Adipose tissue (tissue), 3 donors: ENCODE data around the gene PPP2R2D. TPM values are rescaled to one million over a fixed set of nuclear protein-coding genes. Genes with fewer than 3 reads are reported as not detected.
"Not testable (repeated sequence)": the region's sequence is repeated elsewhere in the genome, so short reads cannot be mapped to it uniquely, and the experiment has no call there.

Experiments
- H3K27ac ChIP-seq: one replicate; pipeline ENCODE4 v1.5.1; 2013; ENCODE audit warnings: low read depth, low read length
- WGBS, 3 donors: extraction: QIAGEN DNeasy Blood & Tissue Kit; methylation state at CpG; one replicate each; pipeline ENCODE4 v1.1.7; 2013; 5-methylcytosine and 5-hydroxymethylcytosine counted together
- polyA plus RNA-seq, 3 donors: library from polyadenylated mRNA; stranded (reverse); fragments of 200-250 nt; gene quantifications; one replicate each; pipeline ENCODE4 v1.2.3, GENCODE V29; 2013
- donor health status: healthy with polysubstance abuse.
- donor health status: Bipolar disorder and iron deficiency.
- donor health status: healthy.

The PPP2R2D gene
- polyA plus RNA-seq, 3 donors = 17.0 to 100 (median 18.5) TPM

DNA sequence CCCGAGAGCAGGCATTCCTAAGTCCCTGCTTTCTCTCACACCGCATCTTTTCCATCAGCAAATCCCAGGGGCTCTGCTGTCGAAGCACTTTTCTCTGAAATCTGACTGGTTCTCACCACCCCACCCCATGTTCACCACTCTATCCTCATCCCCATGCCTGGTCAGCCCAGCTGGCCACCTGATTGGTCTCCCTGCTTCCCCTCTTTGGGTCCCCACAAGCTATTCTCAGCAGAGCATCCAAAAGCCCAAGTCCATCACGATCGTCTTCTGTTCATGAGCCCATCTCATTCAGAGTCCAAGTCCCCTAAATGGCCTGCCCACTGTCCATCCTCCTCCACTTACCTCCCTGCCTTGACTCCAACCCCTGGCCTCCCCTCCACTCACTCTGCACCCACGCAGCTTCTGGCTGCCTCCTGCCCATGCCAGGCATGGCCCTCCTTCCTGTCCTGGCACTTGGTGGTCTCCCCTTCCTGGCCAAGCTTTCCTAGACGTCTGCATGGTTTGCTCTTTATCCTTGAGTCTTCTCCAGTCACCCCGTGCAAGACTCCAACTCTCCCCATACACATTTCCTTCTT is 1.6 kb upstream of the PPP2R2D start:
- 61 to 69% (median 65%) methylated on average over 8 of the region's 8 CpGs for WGBS, 3 donors

DNA sequence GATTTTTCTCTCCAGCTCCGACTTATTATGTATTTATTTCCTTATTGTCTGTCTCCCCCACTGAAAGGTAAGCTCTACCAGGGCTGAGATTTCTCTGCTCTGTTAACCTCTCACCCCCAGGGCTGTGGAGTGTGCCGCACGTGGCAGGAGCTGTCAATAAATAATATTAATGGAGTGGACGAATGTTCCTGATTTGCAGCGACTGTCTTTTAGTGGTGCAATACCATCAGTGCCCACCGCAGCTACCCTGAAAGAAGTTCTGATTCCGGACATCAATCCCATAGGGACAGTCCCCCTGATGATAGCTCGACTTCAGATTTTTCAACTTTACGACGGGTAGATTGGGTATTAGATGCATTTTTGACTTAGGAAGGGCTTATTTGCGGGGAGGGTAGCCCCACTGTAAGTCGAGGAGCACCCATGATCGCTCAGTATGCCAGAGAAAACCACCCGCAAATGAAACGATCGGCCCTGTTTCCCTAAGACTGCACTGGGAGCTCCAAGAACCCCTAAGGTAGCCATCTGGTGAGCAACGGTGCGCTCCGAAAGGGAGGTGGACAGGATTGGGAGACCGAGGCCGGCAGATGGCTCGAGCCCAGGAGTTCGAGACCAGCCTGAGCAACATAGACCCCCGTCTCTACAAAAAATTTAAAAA is 986 bp upstream of the PPP2R2D start:
- no peak overlapping the region for H3K27ac ChIP-seq
- 13 to 22% (median 15%) methylated on average over 24 of the region's 24 CpGs for WGBS, 3 donors

More for the DNA sequence above, 1.6 kb upstream of the PPP2R2D start:
- no peak overlapping the region for H3K27ac ChIP-seq

DNA sequence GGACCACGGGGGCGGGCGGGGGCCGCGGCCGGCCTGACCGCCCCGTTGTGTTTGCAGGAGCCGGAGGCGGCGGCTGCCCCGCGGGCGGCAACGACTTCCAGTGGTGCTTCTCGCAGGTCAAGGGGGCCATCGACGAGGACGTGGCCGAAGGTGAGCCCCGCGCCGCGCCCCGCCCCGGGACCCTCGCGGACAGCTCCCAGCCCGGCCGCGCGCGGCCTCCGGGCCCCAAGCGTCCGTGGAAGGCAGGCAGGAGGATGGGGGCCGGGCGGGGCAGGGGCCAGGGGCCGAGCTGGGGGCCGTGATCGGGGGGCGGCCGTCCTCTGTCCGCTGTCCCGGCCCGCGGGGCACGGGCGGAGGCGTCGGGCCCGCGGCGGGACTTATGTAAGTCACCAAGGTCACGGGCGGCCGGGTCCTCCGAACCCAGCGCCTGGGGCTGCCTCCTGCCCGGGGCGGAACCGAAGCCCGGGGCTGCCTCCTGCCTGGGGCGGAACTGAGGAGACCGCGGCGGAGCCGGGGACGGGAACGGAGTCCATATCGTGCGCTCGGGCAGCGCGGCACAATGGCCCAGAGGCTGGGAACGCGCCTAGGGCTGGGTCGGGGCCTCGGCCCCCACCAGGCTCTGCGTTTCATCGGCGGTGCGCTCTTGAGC is 497 bp downstream of the PPP2R2D start:
- WGBS, 3 donors = 0 to 1% (median 0%) methylated on average over 47 to 83 of the region's 83 CpGs
- peak overlapping the region; percentile 87 for H3K27ac ChIP-seq

DNA sequence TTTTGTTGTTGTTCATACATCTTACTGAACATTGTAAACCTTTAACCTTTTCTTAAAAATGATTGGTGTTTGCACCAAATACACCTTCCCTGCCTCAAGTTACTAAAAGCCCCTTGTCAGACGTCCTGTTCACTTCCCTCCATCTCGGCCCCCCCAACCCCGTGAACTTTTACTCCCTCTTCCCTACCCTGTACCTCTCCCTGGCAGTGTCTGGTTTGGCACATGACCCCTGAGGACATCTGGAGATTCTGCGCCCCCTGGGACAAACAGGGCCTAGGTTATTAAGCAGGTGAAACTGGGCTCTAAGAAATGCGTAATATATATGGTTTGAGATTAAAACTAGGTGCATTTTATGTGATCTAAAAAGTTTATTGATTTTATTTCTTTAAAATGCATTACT is 1.4 kb downstream of the PPP2R2D start:
- H3K27ac ChIP-seq = no peak overlapping the region
- 32 to 52% (median 44%) methylated on average over 5 of the region's 5 CpGs for WGBS, 3 donors

DNA sequence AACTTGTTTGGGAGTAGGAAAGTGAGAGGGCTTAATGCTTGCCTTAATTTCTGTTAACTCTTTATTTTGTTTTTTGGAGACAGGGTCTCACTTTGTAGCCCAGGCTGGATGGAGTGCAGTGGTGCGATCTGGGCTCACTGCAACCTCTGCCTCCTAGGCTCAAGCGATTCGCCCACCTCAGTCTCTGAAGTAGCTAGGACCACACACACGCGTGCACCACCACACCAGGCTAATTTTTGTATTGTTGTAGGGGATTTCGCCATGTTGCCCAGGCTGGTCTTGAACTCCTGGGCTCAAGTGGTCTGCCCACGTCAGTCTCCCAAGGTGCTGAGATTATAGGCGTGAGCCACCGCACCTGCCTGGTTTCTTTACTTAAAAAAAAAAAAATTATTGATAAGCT is 1.9 kb downstream of the PPP2R2D start:
- H3K27ac ChIP-seq = no peak overlapping the region
- WGBS, 3 donors = 70 to 97% (median 96%) methylated on average over 9 of the region's 9 CpGs

DNA sequence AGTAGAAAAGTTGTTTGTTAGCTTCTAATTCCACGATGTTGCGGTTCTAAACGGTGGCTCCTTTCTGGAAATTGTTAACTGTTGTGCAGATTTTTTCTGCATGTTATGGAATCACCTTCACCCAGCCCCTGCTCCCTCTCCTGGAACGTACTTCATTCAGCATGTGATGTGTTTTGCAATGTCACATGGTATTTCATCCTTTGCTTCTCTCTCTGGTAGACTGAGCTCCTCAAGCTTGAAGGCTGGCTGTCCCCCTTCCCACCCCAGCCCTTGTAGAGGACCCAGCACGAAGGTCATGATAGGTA is 4.4 kb downstream of the PPP2R2D start:
- 61 to 84% (median 78%) methylated on average over 5 of the region's 5 CpGs for WGBS, 3 donors
- H3K27ac ChIP-seq = no peak overlapping the region

DNA sequence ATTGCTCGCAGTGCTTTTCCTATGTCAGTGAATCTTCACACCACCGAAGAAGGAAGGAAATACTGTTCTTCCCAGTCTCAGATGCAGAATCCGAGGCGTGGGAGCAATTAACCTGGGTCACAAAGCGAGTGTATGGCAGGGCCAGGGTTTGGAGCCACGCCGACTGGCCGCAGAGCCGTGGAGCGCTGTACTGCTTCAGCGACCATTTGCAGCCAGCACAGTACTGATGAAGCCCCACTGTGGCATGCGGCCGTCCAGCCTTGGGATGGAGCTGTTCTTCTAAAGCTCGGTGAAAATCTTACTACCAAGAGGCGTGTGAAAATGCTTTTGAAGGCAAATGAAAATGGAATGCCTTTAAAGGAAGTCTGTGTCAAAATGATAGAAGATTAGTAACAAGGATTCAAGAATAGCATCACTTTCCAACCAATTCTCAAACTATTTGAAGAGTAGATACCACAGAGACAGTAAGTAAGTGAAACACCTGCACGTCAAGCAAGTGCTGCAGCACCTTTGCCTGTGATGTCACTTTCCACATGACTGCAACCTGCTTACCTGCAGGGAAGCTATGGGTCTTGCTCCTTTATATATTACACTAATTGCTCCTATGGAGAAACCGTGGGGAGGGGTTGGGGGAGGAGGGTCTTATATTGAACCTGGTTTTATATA is 4.9 kb downstream of the PPP2R2D start:
- 74 to 85% (median 85%) methylated on average over 17 of the region's 17 CpGs for WGBS, 3 donors
- no peak overlapping the region for H3K27ac ChIP-seq

DNA sequence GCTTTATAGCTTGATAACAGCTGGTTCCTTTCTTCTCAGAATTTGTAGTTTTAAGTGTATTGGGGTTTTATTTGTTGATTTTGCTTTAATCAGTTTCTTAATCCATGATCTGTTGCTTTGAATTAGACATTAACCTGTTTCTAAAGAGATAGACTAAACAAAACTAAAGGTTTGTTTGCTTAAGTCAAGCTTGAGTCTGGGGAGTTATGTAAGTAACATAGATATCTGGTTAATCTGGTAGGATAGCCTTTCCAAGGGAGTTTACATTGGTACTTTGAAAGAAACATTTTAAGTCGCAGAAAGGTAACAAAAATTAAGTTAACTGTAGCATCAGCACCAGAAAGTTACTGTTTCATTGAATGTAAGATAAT is 5.4 kb downstream of the PPP2R2D start:
- H3K27ac ChIP-seq = no peak overlapping the region
- 47 to 87% (median 78%) methylated on average over 1 of the region's 1 CpG for WGBS, 3 donors

DNA sequence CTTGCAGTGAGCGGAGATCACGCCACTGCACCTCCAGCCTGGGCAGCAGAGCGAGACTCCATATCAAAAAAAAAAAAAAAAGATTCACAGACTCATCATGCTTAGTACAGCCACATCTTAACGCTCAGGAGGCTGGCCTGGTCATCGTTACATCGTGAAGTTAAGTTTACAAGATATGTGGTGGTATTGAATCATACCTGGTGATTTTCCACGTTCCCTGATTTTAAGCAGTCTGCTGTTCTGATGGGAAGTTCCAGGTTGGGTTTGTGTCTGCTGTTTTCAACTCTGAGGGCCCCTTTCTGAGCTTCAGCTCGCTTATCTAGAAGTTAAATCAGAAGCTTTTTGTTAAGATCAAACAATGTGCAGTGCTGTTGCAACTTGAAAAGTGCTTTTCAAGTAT is 6.9 kb downstream of the PPP2R2D start:
- H3K27ac ChIP-seq = no peak overlapping the region
- WGBS, 3 donors = 83 to 88% (median 83%) methylated on average over 8 of the region's 8 CpGs

DNA sequence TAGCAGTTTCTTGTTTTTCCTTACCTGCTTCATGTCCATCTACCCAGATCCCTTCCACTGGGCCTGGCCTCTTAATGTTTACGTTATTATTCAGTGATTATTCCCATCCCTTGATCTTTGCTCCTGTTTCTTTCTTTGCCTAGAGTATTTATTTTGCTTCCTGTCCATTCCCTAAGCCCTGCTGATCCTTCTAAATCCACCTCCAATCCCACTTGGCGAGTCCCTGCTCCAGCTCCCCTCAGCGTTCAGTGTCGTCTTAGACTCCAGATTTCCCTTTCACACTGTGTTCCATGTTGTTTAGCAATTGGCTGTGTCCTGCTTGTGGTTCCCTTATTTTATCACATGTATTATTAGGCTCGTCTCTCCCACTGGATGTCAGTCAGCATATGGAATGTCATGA is 7.3 kb downstream of the PPP2R2D start:
- H3K27ac ChIP-seq = no peak overlapping the region
- WGBS, 3 donors = 83 to 86% (median 85%) methylated on average over 5 of the region's 5 CpGs

DNA sequence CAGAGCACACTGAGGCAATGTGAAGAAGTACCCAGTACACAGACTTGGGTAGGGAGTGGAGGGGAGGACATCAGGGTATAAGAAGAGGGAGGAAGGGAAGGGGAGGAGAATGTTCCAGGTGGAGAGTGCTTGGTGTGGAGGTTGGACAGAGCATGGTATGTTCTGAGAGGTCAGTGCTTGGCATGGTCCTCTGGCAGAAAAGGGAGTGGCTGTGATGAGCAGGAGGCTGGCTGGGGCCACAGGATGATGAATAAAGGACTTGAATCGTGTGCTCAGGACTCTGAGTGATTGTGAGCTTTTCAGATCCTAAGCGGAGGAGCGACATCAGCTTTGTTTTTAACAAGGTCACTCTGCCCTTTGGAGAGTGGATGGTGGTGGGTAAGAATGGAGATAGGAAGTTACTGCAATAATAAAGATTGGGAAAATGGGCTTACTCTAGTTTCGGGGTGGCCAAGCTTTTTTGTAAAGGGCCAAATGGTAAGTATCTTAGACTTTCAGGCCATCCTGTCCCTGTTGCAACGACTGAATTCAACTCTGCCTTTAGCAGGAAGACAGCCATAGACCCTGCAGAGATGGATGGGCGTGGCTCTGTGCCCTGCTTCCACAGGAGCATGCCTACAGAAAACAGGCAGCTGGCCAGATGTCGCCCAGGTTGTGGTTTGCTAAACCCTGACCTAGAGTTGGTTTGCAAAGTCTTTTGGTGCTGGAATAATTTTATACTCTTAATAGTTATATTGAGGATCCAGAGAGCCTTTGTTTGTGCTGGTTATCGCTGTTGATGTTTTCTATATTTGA is 8.4 kb downstream of the PPP2R2D start:
- no peak overlapping the region for H3K27ac ChIP-seq
- WGBS, 3 donors = 70 to 71% (median 71%) methylated on average over 8 of the region's 8 CpGs

DNA sequence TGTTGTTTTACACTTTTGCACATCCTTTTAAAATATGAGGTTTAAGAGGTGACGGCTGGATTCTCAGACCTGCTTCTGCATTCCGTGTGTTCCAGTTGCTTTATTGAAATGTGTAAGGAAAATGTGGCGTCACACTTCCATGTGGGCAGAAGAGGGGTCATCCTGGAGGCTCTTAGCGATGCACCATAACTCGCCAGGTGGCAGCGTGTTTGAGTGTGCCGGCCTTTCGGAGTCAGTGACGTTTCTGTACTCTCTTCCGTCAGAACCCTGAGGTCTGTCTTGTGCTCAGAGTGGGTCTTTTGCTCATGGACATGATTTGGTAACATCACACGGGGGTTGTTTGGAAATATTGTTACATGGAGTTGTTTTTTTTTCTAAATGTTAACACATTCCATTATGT is 9.1 kb downstream of the PPP2R2D start:
- 82 to 90% (median 85%) methylated on average over 11 of the region's 11 CpGs for WGBS, 3 donors

DNA sequence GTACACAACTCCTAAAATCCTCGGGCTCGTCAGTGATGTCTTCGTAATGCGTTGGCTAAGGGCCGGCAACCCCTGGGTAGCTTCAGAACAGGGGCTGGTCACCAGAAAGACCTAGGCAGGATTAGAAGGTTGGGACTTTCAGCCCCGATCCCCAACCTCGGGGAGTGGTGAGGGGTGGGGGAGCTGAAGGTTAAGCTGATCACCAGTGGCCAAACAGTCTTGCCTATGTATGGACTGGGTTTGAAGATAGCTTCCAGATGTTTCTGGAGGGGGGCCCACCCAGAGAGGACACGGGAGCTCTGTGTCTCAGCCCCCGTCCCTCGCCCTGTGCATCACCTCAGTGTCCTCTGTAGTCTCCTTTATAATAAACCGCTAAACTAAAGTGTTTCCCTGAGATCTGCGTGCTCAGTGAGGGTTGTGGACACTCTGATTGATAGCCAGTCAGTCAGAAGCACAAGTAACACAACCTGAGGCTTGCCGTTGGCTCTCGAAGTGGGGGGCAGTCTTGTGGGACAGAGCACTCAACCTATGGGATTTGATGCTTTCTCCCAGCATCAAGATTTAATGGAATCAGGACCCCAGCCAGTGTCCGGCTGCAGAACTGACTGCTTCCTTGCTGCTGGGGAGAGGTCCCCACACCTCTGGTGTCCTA is 10.0 kb downstream of the PPP2R2D start:
- H3K27ac ChIP-seq = no peak overlapping the region
- 81 to 90% (median 88%) methylated on average over 15 of the region's 15 CpGs for WGBS, 3 donors

More for the DNA sequence above, 9.1 kb downstream of the PPP2R2D start:
- no peak overlapping the region for H3K27ac ChIP-seq

DNA sequence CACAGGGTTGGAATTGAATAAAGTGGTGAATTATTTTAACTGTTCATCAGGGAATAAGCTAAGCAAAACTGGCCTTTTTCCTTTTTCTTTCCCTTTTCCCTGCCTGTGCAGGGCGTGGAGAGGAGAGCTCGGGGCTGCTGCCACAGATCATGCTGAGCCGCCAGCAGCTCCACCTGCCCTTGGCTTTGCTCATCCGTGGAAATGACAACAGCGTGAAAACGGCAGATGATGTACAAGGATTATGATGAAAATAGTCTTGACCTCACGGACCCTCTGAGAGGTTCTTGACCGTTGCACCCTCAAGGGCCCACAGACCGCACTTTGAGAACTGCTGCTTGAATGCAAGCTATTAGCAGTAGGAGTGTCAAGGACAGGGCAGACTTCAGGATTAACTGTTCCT is 10.6 kb downstream of the PPP2R2D start:
- no peak overlapping the region for H3K27ac ChIP-seq

DNA sequence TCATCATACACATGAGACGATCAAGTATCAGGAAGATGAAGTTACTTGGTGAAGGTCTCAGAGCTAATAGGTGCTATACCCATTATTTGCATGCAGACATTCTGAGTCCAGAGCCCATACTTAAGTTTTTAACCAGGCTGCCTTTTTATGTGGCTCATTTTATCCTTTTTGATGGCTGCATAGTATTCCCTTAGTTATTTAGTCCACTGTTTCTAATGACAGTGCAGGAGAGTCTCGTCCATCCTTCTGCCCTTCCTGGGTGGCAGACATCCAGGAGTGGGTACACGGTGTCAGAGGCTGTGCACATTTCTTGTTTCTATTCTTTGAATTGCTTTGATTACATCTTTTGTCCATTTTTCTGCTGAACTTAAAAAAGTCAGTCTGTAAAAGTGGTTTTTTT is 11.8 kb downstream of the PPP2R2D start:
- 94 to 98% (median 96%) methylated on average over 3 of the region's 3 CpGs for WGBS, 3 donors
- no peak overlapping the region for H3K27ac ChIP-seq

More for the DNA sequence above, 10.6 kb downstream of the PPP2R2D start:
- WGBS, 3 donors = 62 to 77% (median 71%) methylated on average over 9 of the region's 9 CpGs

DNA sequence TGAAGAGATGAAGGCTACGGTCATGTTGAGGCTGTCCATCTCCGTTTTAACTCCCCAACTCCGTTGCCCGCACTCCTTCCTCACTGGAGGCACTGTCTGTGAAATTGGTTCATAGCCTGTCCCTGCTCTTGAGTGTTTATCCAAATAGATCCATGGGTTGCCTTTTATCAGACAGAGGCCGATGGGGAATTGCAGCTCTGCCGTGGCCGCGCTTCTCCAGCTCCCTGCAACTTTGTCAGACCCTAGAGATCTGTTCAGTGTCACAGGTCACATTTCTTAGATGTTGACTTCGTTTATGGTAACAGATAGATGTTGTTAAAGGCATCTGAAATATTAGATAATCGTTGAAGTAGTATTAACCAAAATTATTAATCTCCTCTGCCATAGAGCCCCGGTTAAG is 14.7 kb downstream of the PPP2R2D start:
- no peak overlapping the region for H3K27ac ChIP-seq
- WGBS, 3 donors = 67 to 79% (median 78%) methylated on average over 11 of the region's 11 CpGs

DNA sequence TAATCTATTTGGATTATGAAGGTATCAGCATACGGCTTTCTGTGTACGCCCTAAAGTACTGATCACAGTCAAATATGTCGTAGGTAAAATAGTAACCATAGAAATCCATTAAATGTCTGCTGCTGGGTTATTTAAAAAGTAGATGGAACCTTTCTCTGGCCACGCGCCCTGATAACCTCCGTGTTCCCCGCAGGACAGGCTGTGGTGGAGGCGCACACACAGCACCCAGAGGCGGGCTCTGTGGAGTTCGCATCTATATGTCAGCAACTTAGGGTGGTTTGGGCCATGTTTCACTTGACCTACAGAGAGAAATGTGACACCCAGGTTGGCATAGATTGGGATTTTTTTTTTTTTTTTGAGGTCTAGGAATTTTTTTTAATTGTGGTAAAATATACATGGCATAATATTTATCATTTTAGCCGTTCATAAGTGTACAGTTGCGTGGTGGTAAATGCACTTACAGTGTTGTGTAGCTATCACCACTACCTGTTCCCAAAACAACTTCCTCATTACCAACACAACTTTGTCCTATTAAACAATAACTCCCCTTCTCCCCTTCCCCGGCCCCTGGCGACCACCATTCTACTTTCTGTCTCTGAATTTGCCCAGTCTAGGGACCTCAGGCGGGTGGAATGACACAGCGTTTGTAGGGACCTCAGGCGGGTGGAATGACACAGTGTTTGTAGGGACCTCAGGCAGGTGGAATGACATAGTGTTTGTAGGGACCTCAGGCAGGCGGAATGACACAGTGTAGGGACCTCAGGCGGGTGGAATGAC is 15.4 kb downstream of the PPP2R2D start:
- H3K27ac ChIP-seq = no peak overlapping the region
- 84 to 94% (median 92%) methylated on average over 19 of the region's 19 CpGs for WGBS, 3 donors

DNA sequence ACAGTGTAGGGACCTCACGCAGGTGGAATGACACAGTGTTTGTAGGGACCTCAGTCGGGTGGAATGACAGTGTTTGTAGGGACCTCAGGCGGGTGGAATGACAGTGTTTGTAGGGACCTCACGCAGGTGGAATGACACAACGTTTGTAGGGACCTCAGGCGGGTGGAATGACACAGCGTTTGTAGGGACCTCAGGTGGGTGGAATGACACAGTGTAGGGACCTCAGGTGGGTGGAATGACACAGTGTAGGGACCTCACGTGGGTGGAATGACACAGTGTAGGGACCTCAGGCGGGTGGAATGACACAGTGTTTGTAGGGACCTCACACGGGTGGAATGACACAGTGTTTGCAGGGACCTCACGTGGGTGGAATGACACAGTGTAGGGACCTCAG is 16.0 kb downstream of the PPP2R2D start:
- 84 to 95% (median 88%) methylated on average over 9 to 10 of the region's 11 CpGs for WGBS, 3 donors
- H3K27ac ChIP-seq = not testable (repeated sequence)
